ENCODE data around the gene TLX2.

Gene TLX2

DNA sequence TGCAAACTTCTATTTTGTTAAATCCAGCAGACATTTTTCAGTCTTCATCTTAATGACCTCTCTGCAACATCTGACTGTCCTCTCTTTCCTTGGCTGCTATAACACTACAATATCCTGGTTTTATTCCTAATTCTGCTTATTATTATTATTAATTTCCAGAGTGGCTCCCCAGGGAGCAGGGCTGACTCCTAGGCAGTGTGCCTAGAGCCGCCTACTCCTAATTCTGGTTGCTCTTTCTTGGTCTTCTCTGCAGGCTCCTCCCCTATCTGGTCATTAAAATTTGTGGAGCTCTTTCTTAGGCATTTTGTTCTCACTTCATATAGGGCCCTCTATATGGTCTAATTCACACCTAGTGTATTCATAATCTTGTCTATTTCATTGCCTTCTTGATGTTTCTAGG lies 28.7 kb downstream of the TLX2 start:
- TF ChIP-seq, protein P1, sequence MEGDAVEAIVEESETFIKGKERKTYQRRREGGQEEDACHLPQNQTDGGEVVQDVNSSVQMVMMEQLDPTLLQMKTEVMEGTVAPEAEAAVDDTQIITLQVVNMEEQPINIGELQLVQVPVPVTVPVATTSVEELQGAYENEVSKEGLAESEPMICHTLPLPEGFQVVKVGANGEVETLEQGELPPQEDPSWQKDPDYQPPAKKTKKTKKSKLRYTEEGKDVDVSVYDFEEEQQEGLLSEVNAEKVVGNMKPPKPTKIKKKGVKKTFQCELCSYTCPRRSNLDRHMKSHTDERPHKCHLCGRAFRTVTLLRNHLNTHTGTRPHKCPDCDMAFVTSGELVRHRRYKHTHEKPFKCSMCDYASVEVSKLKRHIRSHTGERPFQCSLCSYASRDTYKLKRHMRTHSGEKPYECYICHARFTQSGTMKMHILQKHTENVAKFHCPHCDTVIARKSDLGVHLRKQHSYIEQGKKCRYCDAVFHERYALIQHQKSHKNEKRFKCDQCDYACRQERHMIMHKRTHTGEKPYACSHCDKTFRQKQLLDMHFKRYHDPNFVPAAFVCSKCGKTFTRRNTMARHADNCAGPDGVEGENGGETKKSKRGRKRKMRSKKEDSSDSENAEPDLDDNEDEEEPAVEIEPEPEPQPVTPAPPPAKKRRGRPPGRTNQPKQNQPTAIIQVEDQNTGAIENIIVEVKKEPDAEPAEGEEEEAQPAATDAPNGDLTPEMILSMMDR (IDR thresholded peaks at IDR 0.05; ENCODE audit: poor library complexity, severe bottlenecking) = no peak
- DNase-seq (ENCODE audit: low spot score) (no peak), ATAC-seq (ENCODE audit: low read depth) (no peak)
- H3K27ac ChIP-seq (ENCODE audit: poor library complexity, severe bottlenecking) = no peak overlapping the region
- H3K4me3 ChIP-seq (ENCODE audit: severe bottlenecking) = no peak overlapping the region
- H3K9me3 ChIP-seq (ENCODE audit: severe bottlenecking) = no peaks in the 10 kb centered on the region
- no peaks in the 10 kb centered on the region for H3K27me3 ChIP-seq (ENCODE audit: insufficient read depth, poor library complexity, severe bottlenecking)
- no peaks in the 10 kb centered on the region for H3K36me3 ChIP-seq (ENCODE audit: low read depth)
- H3K4me1 ChIP-seq (ENCODE audit: insufficient read depth, poor library complexity, severe bottlenecking) = no peaks in the 10 kb centered on the region

DNA sequence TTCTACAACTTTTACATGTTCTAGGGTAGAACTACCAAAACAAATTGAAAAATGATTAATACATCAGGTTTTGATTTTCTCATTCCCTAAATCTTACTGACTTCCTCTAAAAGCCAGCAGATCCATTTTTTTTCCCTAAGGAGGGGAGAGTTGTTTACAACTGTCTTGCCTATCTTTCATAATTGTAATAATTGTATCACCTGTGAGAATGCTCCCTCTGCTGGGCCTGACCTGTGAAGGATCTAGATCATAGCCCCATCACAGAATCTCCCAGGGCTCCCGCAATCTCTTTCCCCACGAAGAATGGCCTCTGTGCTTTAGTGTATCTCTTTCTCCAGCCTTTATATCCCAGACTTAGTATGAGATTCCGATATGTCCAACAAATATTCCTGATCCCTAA lies 30.4 kb downstream of the TLX2 start:
- Histone ChIP-seq H3K4me1 (ENCODE audit: insufficient read depth, poor library complexity, severe bottlenecking) (no peaks in the 10 kb centered on the region), H3K9me3 (ENCODE audit: severe bottlenecking) (no peaks in the 10 kb centered on the region), H3K4me3 (ENCODE audit: severe bottlenecking) (no peak overlapping the region), H3K27ac (ENCODE audit: poor library complexity, severe bottlenecking) (no peak overlapping the region), H3K27me3 (ENCODE audit: insufficient read depth, poor library complexity, severe bottlenecking) (no peaks in the 10 kb centered on the region), H3K36me3 (ENCODE audit: low read depth) (no peaks in the 10 kb centered on the region)
- ATAC-seq (ENCODE audit: low read depth) (peak; percentile 44; the same call in 1 of the 3 replicates), DNase-seq (ENCODE audit: low spot score) (no peak)
- TF ChIP-seq, protein P1 (IDR thresholded peaks at IDR 0.05; ENCODE audit: poor library complexity, severe bottlenecking) = peak; percentile 60

DNA sequence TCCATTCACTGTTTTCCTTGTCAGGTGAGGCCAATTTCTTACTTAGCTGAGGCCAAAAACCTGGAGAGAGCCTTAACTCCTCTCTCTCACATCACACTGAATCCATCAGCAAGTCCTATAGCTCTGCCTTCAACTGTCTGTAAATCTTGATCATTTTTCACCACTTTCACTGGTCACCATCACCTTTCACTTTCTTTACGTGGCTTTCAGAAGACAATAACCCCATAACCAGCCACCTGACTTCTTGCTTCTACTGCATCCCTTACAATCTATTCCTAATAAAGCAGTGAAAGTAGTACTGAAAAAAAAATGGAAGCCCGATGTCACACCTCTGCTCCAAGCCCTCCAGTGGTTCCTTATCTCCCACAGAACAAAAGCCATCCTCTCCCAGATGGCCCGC lies 31.8 kb downstream of the TLX2 start:
- H3K27me3 ChIP-seq (ENCODE audit: insufficient read depth, poor library complexity, severe bottlenecking) = no peaks in the 10 kb centered on the region
- DNase-seq (ENCODE audit: low spot score) (no peak), ATAC-seq (ENCODE audit: low read depth) (no peak)
- H3K27ac ChIP-seq (ENCODE audit: poor library complexity, severe bottlenecking) = no peak overlapping the region
- no peaks in the 10 kb centered on the region for H3K36me3 ChIP-seq (ENCODE audit: low read depth)
- TF ChIP-seq, protein P1 (IDR thresholded peaks at IDR 0.05; ENCODE audit: poor library complexity, severe bottlenecking) = no peak
- H3K9me3 ChIP-seq (ENCODE audit: severe bottlenecking) = no peaks in the 10 kb centered on the region
- no peak overlapping the region for H3K4me3 ChIP-seq (ENCODE audit: severe bottlenecking)
- H3K4me1 ChIP-seq (ENCODE audit: insufficient read depth, poor library complexity, severe bottlenecking) = peaks cover 6% of the 10 kb centered on the region

DNA sequence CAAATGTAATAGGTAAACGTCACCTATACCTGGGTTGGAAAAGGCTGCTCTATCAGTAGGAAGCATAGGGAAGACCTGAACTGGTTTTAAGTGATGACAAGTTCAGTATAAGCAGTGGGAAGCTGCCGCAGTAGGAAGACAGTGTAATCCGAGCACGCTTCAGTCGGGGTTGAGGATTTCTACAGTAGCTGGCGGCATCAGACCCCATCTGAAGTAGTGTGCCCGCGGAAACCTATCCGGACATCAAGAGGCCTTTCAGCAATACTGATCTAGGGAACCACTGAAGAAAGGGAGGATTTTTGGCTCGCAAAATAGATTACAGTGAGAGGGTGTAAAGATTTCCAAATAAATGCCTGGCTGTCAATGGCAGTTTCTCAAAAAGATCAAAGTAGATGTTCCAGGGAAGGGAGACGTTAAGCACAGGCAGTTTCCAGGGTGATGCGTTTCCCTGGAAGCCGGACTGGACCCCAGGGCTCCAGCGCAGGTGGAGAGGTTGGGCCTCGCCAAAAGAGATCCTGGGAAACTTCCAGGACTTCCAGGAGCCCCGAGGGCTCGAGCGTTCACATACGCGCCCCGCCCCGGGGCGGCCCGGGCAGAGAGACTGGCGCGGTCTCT lies 34.1 kb downstream of the TLX2 start:
- no peaks in the 10 kb centered on the region for H3K9me3 ChIP-seq (ENCODE audit: severe bottlenecking)
- no peaks in the 10 kb centered on the region for H3K36me3 ChIP-seq (ENCODE audit: low read depth)
- H3K27ac ChIP-seq (ENCODE audit: poor library complexity, severe bottlenecking) = peak overlapping the region; percentile 33
- no peaks in the 10 kb centered on the region for H3K27me3 ChIP-seq (ENCODE audit: insufficient read depth, poor library complexity, severe bottlenecking)
- peaks cover 6% of the 10 kb centered on the region for H3K4me1 ChIP-seq (ENCODE audit: insufficient read depth, poor library complexity, severe bottlenecking)
- TF ChIP-seq, protein P1 (IDR thresholded peaks at IDR 0.05; ENCODE audit: poor library complexity, severe bottlenecking) = no peak
- peak overlapping the region; percentile 49 for H3K4me3 ChIP-seq (ENCODE audit: severe bottlenecking)
- no peak for DNase-seq (ENCODE audit: low spot score)
- no peak for ATAC-seq (ENCODE audit: low read depth)
